GM12892 (cell line): Measurements from ENCODE around the gene RIF1. TPM values are rescaled to one million over a fixed set of nuclear protein-coding genes. Genes with fewer than 3 reads are reported as not detected.

Experiments used
- DNase-seq: peaks from one replicate; pipeline ENCODE4 v3.0.0; 2011; ENCODE audit not compliant: insufficient read length
- FAIRE-seq: peaks from 2 replicates; lab custom pipeline; 2011; peaks lifted over from hg19 to GRCh38; lab: Jason Lieb, UNC
- POLR2A ChIP-seq: IDR thresholded peaks from 2 replicates; pipeline ENCODE4 v1.6.1; 2011; ENCODE audit warnings: low read depth, low read length, control low read depth
- POLR2AphosphoS5 ChIP-seq: IDR thresholded peaks from 2 replicates; pipeline ENCODE4 v1.6.1; 2011; ENCODE audit warnings: low read depth, low read length, control low read depth
- TAF1 ChIP-seq: IDR thresholded peaks from 2 replicates; pipeline ENCODE4 v1.6.1; 2011; ENCODE audit warnings: low read depth, mild to moderate bottlenecking, control low read depth, low read length, borderline replicate concordance
- polyA plus RNA-seq: library from polyadenylated mRNA; unstranded; fragments of >200 nt; gene quantifications from one replicate; pipeline ENCODE4 v1.2.1, GENCODE V29; 2012; ENCODE audit warnings: missing spikeins, inconsistent platforms; ENCODE audit not compliant: missing spikeins

RIF1 gene
- polyA plus RNA-seq: 21.9 TPM

- TF ChIP-seq POLR2A (peak; percentile 85), TAF1 (peak; percentile 80; the same call in 1 of the 2 replicates), POLR2AphosphoS5 (peak; percentile 84)
- FAIRE-seq (peak; percentile 86), DNase-seq (peak; percentile 77)
Measured at GRCh38 chr2:151409601-151410484, at the start of gene RIF1. Gene RIF1, plus strand, starts transcription at chr2:151409902. Its CDS starts 522 bp downstream, at chr2:151410424.

DNA sequence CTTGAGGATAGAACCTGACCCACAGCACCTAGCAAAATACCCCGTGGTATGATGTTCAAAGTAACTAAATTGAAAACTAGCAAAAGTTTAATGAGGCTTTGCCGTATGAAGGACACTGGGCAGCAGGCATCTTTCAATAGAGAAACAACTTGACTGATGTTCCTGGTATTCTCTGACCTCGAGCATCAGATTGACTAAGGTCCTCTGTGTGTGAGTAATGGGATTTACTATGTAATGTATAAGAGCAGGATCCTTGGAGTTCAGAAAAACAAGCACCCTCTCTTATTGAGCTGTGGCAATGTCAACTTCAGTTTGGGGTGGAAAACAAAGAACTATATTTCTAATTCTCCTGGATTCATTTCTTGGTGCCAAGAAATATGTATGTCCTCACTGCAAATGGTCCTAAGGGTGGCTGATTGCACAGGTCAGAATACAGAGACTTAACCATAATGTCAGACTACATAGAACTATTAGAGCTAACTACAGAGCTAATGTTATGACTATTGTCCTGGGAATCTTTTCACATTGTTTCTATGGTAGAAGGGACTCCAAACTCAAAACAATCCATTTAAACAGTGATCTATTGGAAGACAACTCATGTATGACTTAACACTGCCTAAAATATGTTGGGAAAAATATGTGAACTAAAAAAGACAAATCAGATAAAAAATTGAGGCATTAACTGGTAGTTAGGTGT, 47.9 kb upstream of the RIF1 start:
- no peak for DNase-seq
- no peak for FAIRE-seq
- TF ChIP-seq TAF1 (no peak), POLR2A (no peak)

- FAIRE-seq (peak; percentile 96), DNase-seq (peak; percentile 19)
- TF ChIP-seq POLR2A: peak; percentile 56; the same call in 1 of the 2 replicates
- TF ChIP-seq TAF1: no peak
- peak; percentile 49; the same call in 1 of the 2 replicates for TF ChIP-seq POLR2AphosphoS5
Measured at GRCh38 chr2:151363709-151364108, 46.0 kb upstream of the RIF1 start.

DNA sequence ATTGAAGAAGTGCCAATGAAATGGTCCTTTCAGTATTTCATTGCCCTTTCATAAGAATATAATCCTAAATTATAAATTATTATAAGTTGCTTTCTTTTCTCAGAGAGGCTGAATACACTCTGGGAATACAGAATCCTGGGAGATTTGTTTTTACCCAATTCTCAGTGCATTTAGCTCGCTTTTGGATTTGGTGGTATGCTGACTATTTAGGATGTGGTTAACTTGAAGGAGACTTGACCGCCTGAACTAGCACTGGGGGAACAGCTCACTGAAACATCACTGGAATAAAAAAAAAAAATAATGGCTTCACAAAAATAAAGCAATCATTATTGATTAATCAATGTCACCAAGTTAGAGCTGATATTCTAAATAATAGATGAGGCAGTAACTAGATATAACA, 42.1 kb upstream of the RIF1 start:
- TF ChIP-seq POLR2A: no peak
- no peak for TF ChIP-seq TAF1
- no peak for TF ChIP-seq POLR2AphosphoS5
- no peak for FAIRE-seq
- DNase-seq: no peak

GRCh38 chr2:151374436-151374835, 35.3 kb upstream of the RIF1 start:
- FAIRE-seq (no peak), DNase-seq (no peak)
- TF ChIP-seq POLR2AphosphoS5: no peak
- no peak for TF ChIP-seq POLR2A
- no peak for TF ChIP-seq TAF1

DNA sequence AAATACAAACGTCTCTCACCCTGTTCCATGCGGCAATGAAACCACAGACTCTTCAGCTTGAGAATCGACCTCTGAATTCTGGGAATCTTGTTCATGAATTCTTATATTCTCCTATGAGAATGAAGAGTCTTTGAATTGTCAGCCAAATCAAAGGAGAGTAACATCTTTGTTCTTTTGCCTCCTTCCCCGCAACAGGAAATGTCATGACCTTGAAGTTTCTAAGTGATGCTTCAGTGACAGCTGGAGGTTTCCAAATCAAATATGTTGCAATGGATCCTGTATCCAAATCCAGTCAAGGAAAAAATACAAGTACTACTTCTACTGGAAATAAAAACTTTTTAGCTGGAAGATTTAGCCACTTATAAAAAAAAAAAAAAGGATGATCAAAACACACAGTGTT, 30.5 kb upstream of the RIF1 start:
- no peak for TF ChIP-seq POLR2AphosphoS5
- no peak for TF ChIP-seq TAF1
- no peak for TF ChIP-seq POLR2A
- FAIRE-seq: no peak
- DNase-seq: no peak

DNA sequence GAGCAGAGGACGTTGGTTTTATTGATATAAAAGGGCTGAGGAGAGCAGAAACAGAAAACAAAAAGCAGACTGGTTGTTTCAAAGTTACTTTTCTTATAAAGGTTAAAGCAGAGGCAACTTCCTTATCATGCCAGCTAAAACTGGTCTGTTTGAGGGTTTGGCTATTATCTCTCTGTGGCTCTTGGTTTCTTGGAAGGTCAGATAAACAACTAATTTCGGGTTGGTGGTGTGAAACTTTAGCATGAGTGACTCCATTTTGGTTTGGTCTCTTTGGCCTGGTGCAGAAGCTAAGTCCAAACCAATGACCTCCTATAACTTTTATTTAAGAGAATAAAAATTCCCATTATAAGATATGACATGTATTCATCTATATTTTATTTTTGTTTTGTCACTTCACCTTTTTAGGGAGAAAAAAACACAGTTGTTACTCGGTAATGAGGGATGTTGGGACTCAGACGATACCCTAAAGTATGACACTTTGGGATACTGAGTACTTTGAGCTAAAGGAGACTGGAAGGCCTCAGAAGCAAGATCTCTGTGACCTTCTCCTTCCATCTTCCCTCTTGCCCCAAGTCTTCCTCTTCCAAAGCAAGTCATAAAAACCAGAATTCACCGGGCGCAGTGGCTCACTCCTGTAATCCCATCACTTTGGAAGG, 29.0 kb upstream of the RIF1 start:
- no peak for FAIRE-seq
- TF ChIP-seq TAF1 (no peak), POLR2A (no peak), POLR2AphosphoS5 (no peak)

DNA sequence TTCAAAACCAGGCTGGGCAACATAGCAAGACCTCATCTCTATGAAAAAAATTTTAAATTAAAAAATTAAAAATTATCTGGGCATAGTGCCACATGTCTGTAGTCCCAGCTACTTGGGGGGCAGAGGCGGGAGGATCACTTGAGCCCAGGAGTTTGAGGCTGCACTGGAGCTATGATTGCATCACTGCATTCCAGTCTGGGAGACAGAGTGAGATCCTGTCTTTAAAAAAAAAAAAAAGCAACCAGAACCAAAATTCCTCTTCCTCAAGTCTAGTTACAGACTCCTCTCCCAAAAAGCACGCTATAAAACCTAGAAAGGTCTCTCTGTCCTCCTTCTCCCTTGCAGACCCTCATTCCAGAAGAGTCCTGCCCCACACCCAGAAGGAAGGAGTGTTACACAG, 28.4 kb upstream of the RIF1 start:
- no peak for TF ChIP-seq POLR2A
- no peak for TF ChIP-seq POLR2AphosphoS5
- TF ChIP-seq TAF1: no peak
- DNase-seq: no peak
- no peak for FAIRE-seq

More for the DNA sequence above, 29.0 kb upstream of the RIF1 start:
- DNase-seq: no peak

- no peak for TF ChIP-seq POLR2A
- no peak for TF ChIP-seq TAF1
- TF ChIP-seq POLR2AphosphoS5: no peak
- no peak for DNase-seq
- FAIRE-seq: no peak
Measured at GRCh38 chr2:151388011-151388410, 21.7 kb upstream of the RIF1 start.

- FAIRE-seq (no peak), DNase-seq (no peak)
- TF ChIP-seq POLR2A: no peak
- no peak for TF ChIP-seq TAF1
- no peak for TF ChIP-seq POLR2AphosphoS5
Measured at GRCh38 chr2:151391436-151391835, 18.3 kb upstream of the RIF1 start.

DNA sequence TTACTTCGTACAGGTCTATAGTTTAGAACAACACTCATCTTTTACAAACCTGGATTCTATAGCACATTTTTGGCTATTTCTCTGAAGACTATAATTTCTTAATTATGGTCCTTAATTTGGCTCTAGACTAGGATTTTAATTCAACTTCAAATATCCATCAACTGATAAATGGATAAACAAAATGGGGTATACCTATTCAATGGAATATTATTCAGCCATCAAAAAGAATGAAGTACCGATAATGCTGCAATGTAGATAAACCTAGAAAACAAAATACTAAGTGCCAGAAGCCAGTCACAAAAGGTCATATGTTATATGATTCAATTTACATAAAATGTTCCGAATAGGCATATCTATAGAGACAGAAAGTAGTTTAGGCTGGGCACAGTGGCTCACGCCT, 15.2 kb upstream of the RIF1 start:
- DNase-seq: no peak
- FAIRE-seq: no peak
- TF ChIP-seq POLR2AphosphoS5 (no peak), POLR2A (no peak), TAF1 (no peak)
